HG03139 (cell line): ENCODE results near the gene NPTX2.
A peak's percentile ranks its signal among the peaks of the same experiment; 100 is the strongest.

Source experiments
- ATAC-seq: cut with Tn5 transposase; IDR thresholded peaks from one replicate; pipeline ENCODE4 v1.9.1; 2021; ENCODE audit not compliant: unreplicated experiment

NPTX2 gene

DNA sequence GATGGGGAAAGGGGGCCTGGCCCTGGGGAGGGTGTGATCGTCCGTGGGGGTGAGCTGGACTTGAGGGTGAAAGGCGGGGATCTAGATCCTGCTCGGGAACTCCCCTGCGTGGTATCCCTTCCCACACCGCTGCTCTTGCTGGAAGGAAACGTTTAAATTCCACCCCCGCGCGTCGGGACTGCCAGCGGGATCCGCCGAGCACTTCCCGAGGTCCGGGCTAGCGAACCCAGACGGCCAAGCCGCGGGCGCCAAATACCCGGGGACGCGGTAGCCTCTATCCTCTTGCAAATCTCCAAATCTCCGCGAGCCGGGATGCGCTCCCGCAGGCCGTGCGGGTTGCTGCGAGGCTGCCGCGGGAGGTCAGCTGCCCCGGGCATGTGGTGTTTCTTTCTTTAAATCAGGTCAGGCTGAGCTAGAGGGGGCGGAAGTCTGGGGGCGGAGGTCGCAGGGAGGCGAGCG lies 904 bp downstream of the NPTX2 start:
- ATAC-seq, result no peak

DNA sequence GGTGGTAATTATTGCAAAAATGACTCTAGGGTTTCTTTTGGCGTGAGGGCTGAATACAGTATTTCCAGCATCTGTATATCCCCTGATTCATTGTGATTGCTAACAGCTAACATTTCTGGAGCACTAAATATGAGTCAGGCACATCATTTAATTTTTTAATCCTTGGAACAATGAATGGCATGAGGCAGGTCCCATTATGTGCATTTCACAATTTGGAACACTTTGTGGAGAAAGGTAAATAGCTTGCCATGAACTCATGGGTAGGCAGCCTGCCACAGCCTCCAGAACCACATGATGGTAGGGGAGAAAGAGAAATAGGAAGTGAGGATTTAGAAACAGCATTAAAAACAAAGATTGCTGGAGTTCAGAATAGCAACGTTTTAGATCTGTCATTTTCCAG lies 1.7 kb downstream of the NPTX2 start:
- ATAC-seq, result no peak

DNA sequence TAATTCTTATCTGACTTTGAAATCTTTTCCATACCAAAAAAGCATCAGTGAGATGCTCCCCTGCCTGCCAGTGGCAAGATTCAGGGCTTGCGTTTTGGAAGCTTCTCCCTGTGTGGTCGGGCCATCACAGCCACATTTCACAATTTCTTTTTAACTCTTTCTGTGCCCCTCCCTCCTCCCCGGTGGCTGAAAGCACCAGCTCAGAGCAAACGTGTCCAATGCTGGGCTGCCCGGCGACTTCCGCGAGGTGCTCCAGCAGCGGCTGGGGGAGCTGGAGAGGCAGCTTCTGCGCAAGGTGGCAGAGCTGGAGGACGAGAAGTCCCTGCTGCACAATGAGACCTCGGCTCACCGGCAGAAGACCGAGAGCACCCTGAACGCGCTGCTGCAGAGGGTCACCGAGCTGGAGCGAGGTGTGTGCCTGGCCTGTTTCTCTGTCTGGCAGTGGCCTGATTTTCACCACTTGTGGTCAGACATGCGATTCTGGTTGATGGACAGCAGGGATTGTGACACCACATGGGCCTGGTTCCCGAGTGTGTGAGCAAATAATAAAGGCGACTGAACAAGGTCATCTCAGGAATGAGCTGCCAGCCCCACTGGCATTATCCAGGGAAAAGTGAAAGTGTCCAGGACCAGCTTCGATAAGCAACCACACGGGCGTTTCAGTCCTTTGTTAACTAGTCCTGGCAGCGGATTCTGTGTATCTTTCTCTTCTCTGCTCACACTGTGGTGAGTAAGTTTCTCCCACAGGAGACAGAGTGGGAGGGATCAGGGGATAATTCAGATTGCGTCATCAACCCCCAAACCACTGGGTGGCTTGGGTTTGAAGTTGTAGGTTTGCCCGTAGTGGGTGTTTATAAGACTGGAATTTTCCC lies 2.6 kb downstream of the NPTX2 start:
- ATAC-seq, result no peak

DNA sequence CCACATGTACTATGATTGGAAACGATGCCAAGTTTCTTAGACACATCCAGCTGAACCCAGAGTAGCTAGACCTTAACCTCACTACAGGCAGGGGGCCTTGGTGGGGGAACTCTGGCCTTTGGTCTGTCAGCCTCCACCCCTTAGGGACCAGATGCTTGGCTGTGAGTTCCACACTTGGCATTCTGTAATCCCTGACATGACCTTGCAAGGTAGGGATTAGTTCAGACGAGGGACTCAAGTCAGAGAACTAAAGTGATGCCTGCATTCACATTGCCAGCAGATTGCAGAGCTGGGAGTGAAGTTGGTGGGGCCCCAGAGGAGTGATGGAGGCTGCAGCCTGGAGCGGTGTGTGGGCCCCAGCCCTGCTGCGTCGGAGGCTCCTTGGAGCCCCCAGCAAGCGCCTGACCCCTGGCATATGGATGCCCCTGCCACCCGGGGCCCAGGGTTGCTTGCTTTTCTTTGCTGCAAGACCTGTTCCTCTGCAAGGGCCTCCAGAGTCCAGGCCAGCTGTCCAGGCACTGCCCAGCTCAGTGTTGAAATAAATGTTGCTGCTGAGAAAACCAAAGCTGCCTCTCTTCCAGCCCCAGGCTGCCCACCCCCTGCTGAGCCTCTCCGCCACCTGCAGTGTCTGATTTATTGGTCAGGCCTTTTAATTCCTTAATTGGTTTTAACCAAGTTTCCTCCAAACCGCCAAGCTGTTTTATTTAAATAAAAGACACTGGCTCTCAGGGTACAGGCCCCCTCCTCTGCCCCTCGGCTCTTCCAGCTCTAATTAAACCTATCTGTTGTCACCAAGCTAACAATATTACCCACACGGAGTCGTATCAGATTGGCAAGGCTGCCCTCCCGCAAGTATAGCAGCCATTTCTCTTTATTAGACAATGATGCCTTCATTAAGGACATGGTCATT lies 4.7 kb downstream of the NPTX2 start:
- ATAC-seq, result no peak

DNA sequence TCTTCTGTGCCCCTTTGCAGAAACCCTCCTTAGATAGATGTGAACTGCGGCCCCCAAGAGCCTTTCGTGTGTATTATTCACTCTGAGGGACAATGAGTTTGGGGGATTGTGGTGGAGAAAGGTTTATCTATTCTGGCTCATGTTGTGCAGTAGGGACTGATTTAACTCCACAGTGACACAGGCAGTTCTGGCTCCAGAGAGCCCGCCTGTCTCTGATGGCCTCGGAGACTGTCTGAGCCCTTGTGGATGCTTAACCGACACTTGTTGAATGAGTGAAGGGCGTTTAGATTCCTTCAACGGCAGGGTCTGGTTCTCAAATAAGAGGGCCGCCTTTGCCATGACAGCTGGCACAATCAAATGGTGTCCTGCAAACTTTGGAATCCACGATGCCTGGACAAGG lies 5.8 kb downstream of the NPTX2 start:
- ATAC-seq, result no peak

DNA sequence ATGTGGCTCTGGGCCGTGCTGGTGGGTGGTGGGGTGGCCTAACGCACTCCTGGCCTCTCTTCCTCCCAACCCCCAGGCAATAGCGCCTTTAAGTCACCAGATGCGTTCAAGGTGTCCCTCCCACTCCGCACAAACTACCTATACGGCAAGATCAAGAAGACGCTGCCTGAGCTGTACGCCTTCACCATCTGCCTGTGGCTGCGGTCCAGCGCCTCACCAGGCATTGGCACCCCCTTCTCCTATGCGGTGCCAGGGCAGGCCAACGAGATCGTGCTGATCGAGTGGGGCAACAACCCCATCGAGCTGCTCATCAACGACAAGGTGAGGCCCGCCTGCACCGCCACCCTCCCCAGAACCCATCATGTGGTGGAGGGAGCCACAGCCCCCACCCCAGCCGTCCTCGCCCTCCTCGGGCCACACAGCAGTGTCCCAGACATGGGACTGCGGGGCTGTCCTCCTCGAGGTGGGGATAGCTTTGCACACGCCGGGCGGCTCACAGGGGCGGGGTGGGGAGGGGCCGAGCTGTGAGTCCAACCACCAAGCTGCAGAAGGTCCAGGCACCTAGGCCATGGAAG lies 7.8 kb downstream of the NPTX2 start:
- no peak for ATAC-seq

DNA sequence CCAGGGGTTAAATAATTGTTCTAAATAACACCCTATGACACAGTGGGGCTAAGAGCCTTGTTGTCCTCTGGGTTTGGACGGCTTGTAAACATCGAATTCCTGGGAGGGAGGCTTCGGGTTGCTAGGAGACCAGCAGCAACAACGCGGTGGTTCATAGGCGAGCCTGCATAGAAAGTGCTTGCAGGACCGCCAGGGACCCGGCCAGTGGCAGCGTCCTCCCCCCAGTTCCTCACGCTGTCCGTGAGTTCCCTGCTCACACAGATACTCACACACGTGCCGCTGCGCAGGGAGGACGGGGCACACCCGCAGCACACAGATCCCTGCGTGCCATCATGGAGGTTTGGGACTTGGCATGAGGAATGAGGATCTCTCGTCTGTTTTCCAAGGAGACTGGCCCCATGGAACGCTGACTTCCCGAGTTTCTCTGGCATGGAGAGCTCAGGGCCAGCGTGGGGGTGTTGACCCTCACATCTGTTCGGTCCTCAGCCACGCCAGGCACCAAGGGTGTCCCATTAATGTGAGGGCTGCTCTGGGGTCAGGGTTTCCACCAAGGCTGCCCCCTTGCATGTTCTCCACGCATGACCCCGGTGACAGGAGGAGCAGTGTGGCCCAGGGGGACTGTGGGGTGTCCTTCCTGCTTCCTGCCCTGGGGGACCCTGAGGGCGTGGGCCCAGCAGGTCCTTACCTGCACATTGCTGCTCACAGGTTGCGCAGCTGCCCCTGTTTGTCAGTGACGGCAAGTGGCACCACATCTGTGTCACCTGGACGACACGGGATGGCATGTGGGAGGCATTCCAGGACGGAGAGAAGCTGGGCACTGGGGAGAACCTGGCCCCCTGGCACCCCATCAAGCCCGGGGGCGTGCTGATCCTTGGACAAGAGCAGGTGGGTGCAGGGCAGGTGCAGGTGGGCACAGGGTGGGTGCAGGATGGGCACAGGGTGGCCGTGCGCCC lies 9.7 kb downstream of the NPTX2 start:
- no peak for ATAC-seq

DNA sequence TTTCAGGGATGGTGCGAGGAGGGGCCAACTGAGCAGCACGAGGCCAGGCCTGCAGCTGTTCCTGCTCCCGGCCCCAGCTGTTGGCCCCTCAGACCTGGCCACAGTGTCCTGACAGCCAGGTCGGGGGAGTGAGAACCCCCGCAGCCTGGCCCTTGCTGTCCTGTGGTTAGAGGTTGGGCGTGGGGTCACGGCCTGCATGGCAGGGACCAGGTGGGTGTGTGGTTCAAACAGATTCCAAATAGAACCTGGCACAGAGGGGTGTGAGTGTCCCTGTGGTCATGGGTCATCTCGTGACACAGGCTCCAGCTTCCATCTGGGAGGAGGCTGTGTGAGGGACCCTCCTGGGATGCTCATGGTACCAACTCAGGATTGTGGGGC lies 10.3 kb downstream of the NPTX2 start:
- no peak for ATAC-seq

DNA sequence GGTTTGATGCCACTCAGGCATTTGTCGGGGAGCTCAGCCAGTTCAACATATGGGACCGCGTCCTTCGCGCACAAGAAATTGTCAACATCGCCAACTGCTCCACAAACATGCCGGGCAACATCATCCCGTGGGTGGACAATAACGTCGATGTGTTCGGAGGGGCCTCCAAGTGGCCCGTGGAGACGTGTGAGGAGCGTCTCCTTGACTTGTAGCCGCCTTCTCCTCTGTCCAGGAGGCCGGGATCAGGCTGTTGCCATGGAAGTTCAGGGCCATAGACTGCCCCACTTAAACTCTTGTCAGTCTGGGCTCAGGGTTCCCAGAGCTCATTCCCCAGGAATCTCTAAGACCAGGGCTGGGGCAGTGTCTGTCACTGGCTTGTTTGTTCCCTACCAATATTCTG lies 11.3 kb downstream of the NPTX2 start:
- ATAC-seq, result no peak

DNA sequence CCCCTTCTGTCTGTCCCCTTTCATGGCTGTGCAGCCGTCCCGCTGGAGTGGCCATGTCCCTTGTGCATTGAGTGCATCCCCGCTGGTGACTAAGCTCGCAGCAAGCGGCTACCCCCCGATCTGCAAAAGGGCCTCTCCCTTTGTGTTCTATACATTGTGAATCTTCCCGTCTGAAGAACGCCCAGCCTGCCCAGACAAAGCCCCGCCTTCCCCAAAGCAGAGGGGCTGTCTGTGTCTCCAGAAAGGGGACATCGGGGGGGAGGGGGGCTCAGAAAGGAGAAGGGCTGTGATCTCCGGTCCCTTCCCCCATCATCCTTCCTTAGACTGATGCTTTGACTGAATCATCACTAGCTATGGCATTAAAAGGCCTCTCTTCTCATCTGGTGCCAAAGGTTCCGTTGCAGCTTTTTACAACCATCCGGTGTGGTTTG lies 11.9 kb downstream of the NPTX2 start:
- ATAC-seq, result no peak

DNA sequence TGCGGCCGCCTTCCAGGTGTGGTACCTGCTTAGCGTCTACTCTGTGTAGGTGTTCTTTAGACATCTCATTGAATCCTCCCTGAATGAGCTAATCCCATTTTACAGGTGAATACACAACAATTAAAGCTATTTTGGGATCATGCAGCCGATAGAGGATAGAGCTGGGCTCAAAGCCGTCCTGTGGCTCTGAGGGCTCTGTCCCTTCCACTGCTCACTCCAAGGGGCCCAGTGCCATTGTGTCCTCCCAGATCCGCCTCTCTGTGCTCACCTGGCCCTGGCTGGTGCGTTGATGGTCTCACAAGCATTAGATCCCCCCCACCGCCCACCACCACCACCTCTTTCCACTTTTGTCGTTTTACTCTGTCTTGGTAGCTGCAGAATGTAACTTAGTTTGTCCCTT lies 13.1 kb downstream of the NPTX2 start:
- no peak for ATAC-seq

DNA sequence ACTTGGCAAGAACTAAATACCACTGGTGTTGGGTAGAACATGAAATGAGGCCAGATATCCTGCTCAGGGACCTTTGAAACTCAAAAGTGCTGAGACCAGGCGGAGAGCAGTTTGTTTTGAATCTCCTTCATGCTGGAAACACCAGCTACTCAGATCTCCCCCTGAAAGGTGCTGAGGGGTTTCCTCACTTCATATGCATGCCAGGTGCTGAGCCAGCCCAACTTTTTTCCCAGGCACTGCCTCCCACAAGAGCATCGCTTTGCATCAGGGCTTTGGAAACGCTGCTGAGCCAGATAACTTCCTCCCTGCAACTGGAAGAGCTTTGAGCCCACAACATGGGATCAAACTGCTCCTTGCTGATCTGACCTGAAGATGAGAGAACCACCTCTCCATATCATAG lies 13.7 kb downstream of the NPTX2 start:
- no peak for ATAC-seq

DNA sequence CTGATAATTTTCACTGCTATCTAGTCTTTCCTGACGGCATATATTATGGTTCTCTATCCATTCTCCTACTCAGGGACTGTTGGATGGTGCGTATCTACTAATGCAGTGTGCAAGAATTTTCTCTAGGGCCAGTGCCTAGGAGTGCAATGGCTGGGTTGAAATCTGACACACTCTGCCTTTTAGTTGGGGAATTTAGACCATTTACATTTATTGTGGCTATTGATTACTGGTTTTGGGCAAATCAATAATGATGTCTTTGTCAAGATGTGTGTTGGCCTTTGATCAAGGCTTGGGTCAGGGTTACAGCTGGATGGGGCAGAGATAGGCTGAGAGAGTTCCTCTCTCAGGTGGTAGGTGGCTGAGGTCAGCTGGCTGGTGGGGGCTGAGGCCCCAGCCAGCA lies 21.8 kb downstream of the NPTX2 start:
- ATAC-seq, result no peak

DNA sequence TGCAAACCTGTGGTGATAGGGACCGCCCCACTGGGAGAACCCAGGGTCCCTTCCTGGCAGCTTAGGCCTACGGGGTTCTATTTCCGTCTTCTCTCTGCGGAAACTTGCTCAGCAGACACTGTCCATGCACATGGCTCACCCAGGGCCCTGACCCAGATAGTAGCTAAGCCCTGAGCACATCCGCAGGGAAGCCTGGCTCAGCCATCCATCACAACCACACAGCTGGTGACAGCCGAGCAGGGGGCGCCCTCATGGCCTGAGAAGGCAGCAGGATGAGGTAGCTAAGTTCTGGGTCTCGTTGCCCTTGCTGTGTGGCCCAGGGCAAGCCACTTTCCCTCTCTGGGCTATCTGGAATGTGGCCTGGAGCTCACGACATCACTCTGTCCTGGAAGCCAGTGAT lies 23.3 kb downstream of the NPTX2 start:
- ATAC-seq, result no peak

DNA sequence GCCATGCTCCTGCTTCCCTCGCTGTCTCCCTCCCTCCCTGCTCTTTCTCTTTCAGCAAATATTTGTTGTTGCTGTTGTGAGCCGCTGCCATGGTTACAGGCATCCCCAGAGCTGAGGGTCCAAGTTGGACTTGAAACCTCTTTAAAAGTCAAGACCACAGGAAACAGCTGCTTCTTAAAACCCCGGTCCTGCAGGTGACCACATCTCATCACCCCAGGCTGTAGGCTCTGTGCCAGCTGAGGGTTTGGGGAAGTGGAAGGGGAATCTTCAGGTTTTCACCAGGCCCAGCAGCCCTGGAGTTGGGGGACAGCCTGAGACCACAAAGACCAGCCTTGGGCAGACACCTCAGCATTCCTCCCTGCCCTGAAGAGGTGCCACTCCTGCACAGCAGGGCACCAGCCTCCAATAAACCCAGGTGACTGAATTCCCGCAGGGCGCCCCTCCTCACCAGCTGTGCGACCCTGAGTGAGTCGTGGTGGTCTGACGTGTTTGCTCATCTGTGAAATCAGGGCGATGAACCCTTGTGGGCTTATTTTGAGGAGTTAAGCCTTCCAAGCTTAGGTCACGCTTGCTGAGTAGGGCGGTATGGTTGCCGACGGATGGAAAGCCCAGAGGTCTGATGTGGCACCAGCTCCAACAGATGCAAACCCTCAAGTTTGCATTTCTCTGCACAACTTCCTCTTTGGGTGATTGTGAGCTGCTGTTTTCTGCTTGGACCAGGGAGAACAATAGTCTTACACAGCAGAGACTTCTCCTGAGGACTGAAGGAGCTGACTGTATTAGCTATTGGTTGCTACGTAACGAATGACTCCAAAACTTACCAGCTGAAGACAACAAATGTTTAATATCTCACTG lies 24.8 kb downstream of the NPTX2 start:
- peak; percentile 77 for ATAC-seq

DNA sequence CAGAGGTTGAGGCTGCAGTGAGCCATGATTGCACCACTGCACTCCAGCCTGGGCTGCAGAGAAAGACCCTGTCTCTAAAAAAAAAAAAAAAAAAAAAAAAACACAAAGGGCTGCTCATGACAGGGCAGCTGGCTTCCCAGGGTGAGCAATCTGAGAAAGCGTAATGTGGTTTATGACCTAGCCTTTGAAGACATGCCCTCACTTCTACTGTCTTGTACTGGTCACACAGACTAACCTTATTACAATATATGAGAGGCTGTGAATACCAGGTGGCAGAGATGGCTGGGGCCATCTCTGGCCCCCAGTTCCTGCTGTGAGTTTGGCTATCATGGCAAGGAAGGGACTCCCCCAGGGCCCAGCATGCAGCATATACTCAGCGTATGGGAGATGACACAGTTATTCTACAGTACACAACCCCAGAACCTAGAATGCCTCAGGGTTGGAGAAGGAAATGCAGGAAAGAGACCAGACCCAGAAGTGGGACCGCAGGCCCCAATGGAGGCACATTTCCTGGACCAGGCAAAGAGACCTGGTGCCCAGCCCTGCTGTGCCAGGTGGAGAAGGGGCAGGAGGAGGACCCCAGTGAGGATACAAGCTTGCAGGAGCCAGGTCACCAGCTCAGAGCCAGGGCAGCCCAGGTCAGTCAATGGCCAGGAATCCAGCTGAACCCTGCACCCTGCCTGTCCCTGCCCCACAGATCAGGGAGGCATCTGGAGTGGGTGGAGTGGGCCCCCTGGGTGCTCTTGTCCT lies 26.3 kb downstream of the NPTX2 start:
- ATAC-seq, result no peak

DNA sequence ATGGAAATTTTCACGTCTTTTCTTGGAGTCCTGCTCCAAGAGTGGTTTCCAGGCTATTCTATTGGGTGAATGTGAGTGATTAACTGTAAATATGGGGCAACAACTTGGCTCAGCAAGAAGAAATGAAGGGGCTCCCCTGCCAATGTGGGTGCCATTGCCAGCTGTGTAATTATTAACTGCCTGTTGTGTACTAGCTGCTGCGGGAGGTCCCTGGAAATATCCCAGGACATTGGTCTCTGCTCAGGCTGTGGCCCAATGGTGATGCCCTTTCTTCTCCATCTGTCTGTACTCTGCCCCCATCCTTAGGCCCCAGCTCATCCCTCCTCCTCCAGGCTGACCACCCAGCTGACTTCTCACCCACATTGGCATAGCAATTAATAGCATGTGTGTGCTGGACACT lies 29.4 kb downstream of the NPTX2 start:
- ATAC-seq, result no peak

DNA sequence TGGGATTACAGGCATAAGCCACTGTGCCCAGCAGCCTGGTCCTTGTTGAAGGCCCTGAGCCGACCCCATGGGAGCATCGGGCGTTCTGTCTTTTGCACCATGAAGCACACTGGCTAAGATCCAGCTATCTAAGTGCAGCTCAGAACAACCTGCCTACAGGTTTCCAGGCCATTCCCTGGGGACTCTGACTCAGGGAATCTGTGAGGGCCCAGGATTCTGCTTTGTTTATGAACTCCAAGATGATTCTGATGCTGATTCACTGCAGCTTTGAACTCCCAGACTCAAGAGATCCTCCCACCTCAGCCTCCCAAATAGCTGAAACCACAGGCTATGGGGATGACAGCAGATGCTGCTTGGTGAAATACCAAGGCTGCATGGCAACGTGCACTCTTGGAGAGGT lies 30.2 kb downstream of the NPTX2 start:
- ATAC-seq, result no peak

DNA sequence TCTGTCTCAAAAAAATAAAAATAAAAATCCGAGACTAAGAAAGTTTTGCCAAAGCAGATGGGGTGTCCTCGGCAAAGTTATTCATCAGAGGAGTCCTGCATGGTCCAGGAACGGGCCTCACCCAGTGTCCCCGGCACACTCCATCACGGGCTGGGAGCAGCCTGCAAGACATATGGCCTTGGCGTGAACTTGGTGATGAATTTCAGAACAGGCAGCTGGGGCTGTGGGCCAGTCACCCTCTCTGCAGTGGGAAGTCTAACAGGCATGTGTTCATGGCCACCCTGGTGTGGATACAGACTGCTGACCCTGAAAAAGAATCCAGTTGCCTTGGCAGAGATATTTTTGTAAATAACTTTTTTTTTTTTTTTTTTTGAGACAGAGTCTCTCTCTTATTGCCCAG lies 34.7 kb downstream of the NPTX2 start:
- no peak for ATAC-seq
